ENCODE results near the gene OPALIN.

OPALIN gene

DNA sequence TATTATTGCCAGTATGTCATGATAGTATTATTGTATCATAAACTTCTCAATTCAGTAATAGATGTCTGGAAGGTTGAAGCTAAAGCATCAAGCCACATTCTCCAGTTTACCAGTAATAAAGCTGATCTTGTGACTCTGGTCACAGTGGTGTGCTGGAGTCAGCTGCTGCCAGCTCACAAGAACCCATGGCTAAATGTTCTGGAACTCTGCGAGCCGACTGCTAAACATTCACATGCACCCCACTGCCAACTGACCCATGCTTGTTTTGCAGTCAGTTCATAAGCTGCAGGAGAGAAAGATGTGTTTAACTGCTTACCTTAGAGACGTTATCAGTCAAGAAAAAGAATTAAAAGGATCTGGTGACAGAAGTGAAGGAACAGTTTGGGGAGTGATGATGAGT lies 60.4 kb downstream of the OPALIN start:
- no peak for DNase-seq (ENCODE audit: low read depth)

DNA sequence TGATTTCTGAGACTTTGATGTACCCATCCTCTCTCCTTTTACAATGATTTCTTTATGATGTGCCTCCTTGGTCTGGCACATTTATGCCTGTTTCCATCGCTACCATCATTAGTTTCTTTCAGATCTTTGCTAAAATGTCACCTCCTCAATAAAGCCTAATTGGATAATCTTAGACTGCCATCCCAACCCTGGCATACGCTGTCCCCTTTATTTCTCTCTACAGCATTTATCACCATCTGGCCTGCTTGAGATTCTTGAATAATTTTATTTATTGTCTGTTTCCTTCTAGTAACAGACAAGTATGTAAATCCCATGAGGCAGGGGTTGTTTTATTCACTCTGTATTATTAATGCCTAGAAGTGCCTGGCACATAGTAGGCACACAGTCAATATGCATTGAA lies 61.3 kb downstream of the OPALIN start:
- no peak for DNase-seq (ENCODE audit: low read depth)

DNA sequence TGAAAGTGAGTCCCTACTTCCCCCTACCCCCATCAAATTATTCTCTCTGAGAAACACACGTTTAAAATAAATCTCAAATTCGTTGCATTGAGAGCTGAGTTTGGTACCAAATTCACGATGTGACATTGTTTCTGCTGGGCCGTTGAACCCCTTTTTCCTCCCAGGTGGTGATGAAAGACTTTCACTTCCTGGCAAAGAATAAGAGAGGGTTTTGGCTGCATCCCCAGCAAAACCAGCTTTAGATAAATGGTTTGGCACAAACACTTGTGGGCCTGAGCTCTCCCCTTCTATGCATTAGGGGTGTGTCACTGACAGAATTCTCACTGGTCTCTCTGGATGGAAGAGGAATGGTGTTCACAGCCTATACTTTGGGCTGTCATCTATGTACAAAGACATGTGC lies 63.3 kb downstream of the OPALIN start:
- no peak for DNase-seq (ENCODE audit: low read depth)

Data from stimulated activated CD8-positive, alpha-beta memory T cell treated with anti-CD3 and anti-CD28 coated beads, Interleukin-7, amount 100 ng/mL, for 24 hours (primary cell).